K562 (cell line): ENCODE data around the gene MASTL. TPM values are rescaled to one million over a fixed set of nuclear protein-coding genes. Genes with fewer than 3 reads are reported as not detected.

Experiments
- ATAC-seq: fragments of 200-7000 bp; cut with Tn5 transposase; 3 replicates; pipeline ENCODE4 v1.9.1; 2020; ENCODE audit warnings: moderate library complexity
- BruUV-seq: library from RNA; stranded (reverse); fragments of 400-500 nt; replicated peaks from 2 replicates; lab custom pipeline; 2021; lab: Mats Ljungman, UMichigan
- CTCF ChIA-PET: fragments of 300-600 bp; formaldehyde crosslinking; extraction: SDS; loops from one replicate; lab custom pipeline; 2021; ENCODE audit warnings: low intra/inter-chr PET ratio; lab: Yijun Ruan, JAX
- POLR2A ChIA-PET: fragments of 300-600, 350-650 bp; sonication (Branson Sonifier 250); formaldehyde crosslinking; extraction: SDS; loops from one replicate; lab custom pipeline; 2021; ENCODE audit warnings: antibody characterized with exemption, inconsistent platforms; lab: Yijun Ruan, JAX
- DNase-seq, 4 experiments: peaks; one replicate each; pipeline versions ENCODE4 v3.0.0 to v3.0.0-alpha.2; 2011 to 2018; ENCODE audit warnings: low spot score in 3 of 4, mixed read lengths in 3 of 4; ENCODE audit errors: extremely low read depth in 1 of 4
- FAIRE-seq: peaks from 2 replicates; lab custom pipeline; 2011; peaks lifted over from hg19 to GRCh38; lab: Jason Lieb, UNC
- H2AFZ ChIP-seq: 2 replicates; pipeline ENCODE4 v1.6.0; 2011; ENCODE audit warnings: low read depth, low read length, control low read depth, inconsistent platforms
- H3K27ac ChIP-seq: fragments of 200-600 bp; 3 replicates; pipeline ENCODE4 v1.8.0; 2011; ENCODE audit warnings: low read depth, mild to moderate bottlenecking, control low read depth, inconsistent platforms, low read length, moderate library complexity, mixed read lengths; ENCODE audit errors: extremely low read depth
- H3K27me3 ChIP-seq, 2 experiments: fragments of 300-600 bp in 1 of 2; 2 replicates in 1 of 2; 3 replicates in 1 of 2; pipeline versions ENCODE4 v1.6.0 to v1.8.0; 2011; ENCODE audit warnings: inconsistent platforms in 2 of 2, low read length in 2 of 2, mild to moderate bottlenecking in 1 of 2, mixed read lengths in 1 of 2, moderate library complexity in 1 of 2; ENCODE audit not compliant: control insufficient read depth in 2 of 2, insufficient read depth in 2 of 2
- H3K36me3 ChIP-seq: fragments of 300-600 bp; 3 replicates; pipeline ENCODE4 v1.8.0; 2011; ENCODE audit warnings: mild to moderate bottlenecking, low read length, inconsistent platforms; ENCODE audit not compliant: control insufficient read depth, insufficient read depth
- H3K4me1 ChIP-seq, 2 experiments: fragments of 200-600 bp in 1 of 2; replicated peaks in 1 of 2; 2 replicates in 1 of 2; 3 replicates in 1 of 2; pipeline versions ENCODE4 v1.5.1 to v1.8.0; 2011; ENCODE audit warnings: inconsistent platforms in 2 of 2, low read length in 2 of 2, mild to moderate bottlenecking in 1 of 2, mixed read lengths in 1 of 2, moderate library complexity in 1 of 2; ENCODE audit not compliant: control insufficient read depth in 2 of 2, insufficient read depth in 2 of 2
- H3K4me2 ChIP-seq: 2 replicates; pipeline ENCODE4 v1.6.1; 2011; ENCODE audit warnings: low read length, control low read depth, inconsistent platforms, mixed read lengths; ENCODE audit not compliant: insufficient read depth
- H3K4me3 ChIP-seq: fragments of 200-600 bp; sonication (generic), shearing (Covaris generic); 2 replicates; pipeline ENCODE4 v1.5.1; 2016; ENCODE audit warnings: control low read depth, inconsistent platforms
- H3K79me2 ChIP-seq: fragments of 200-600 bp; 3 replicates; pipeline ENCODE4 v1.8.0; 2011; ENCODE audit warnings: low read length, inconsistent platforms; ENCODE audit not compliant: control insufficient read depth, insufficient read depth
- H3K9ac ChIP-seq, 2 experiments: 2 replicates each; pipeline versions ENCODE4 v1.6.0 to v1.6.1; 2011; ENCODE audit warnings: low read depth in 2 of 2, low read length in 2 of 2, control low read depth in 1 of 2, inconsistent platforms in 1 of 2, mild to moderate bottlenecking in 1 of 2, mixed read lengths in 1 of 2; ENCODE audit not compliant: insufficient read depth in 1 of 2
- H3K9me1 ChIP-seq: one replicate; pipeline ENCODE4 v1.6.0; 2011; ENCODE audit warnings: inconsistent platforms, mild to moderate bottlenecking, low read length, moderate library complexity; ENCODE audit not compliant: control insufficient read depth, insufficient read depth
- H3K9me3 ChIP-seq: replicated peaks from 2 replicates; pipeline ENCODE4 v1.5.1; 2011; ENCODE audit warnings: low read depth, low read length, inconsistent platforms; ENCODE audit not compliant: control insufficient read depth, insufficient read depth
- H4K20me1 ChIP-seq: replicated peaks from 2 replicates; pipeline ENCODE4 v1.6.1; 2011; ENCODE audit warnings: low read length, inconsistent platforms, mixed read lengths; ENCODE audit not compliant: control insufficient read depth, insufficient read depth
- E2F3 ChIP-seq: fragments of 250-450 bp; sonication (Bioruptor Pico); IDR thresholded peaks from 2 replicates; pipeline ENCODE4 v1.4.0; 2020; ENCODE audit warnings: mild to moderate bottlenecking
- GTF2E2 ChIP-seq: fragments of 200-800 bp; sonication (Bioruptor generic); IDR thresholded peaks from 2 replicates; pipeline ENCODE4 v1.6.1; 2016; ENCODE audit warnings: missing genetic modification characterization, missing compliant biosample characterization
- POLR3G ChIP-seq: IDR thresholded peaks from 2 replicates; pipeline ENCODE4 v1.6.1; 2011; ENCODE audit not compliant: insufficient read length, insufficient replicate concordance; ENCODE audit errors: extremely low read depth
- RBFOX2 ChIP-seq: fragments of 200-400 bp; formaldehyde crosslinking; IDR thresholded peaks from 2 replicates; pipeline ENCODE4 v1.6.1; 2017; ENCODE audit warnings: low read depth, mild to moderate bottlenecking, low read length, moderate library complexity
- RCOR1 ChIP-seq, 2 experiments: IDR thresholded peaks; 2 replicates each; pipeline ENCODE4 v1.6.1; 2012; ENCODE audit warnings: low read depth in 2 of 2, low read length in 2 of 2, borderline replicate concordance in 1 of 2, improper control_type of control experiment in 1 of 2
- TCF15 ChIP-seq: fragments of 250-450 bp; sonication (Bioruptor Pico); IDR thresholded peaks from 2 replicates; pipeline ENCODE4 v1.8.0; 2022; ENCODE audit warnings: moderate library complexity, mild to moderate bottlenecking, inconsistent platforms
- THRAP3 ChIP-seq: fragments of 450-650 bp; IDR thresholded peaks from 2 replicates; pipeline ENCODE4 v1.6.1; 2016; ENCODE audit warnings: mild to moderate bottlenecking, inconsistent platforms, borderline replicate concordance
- ZNF512 ChIP-seq: IDR thresholded peaks from 2 replicates; pipeline ENCODE4 v1.6.1; 2016; ENCODE audit warnings: missing genetic modification characterization, missing compliant biosample characterization
- WGBS: fragments of 100-300 bp; shearing (Covaris generic); methylation state at CpG from one replicate; pipeline ENCODE4 v1.1.6; 2016; ENCODE audit warnings: low coverage, mixed read lengths; ENCODE audit not compliant: insufficient coverage; ENCODE audit errors: missing lambda C conversion rate; 5-methylcytosine and 5-hydroxymethylcytosine counted together
- in situ Hi-C: fragments of 300-500 bp; cut with MboI; formaldehyde crosslinking; loops from 4 replicates; pipeline ENCODE4 v1.15.0; 2018; ENCODE audit warnings: inconsistent platforms, mixed read lengths
- intact Hi-C: fragments of 100-400 bp; cut with micrococcal nuclease; formaldehyde crosslinking; loops from 2 replicates; pipeline ENCODE4 v1.14.2; 2022
- polyA plus RNA-seq, 8 experiments: library from polyadenylated mRNA; depleted of rRNA in 4 of 8; stranded (reverse) in 5 of 8; unstranded in 3 of 8; fragments of >200 nt; fragmentation: Nextera tagmentation in 2 of 8; fragmentation: Illumina TruSeq in 1 of 8; extraction: Ambion mirVana in 2 of 8; extraction: Trizol in 1 of 8; gene quantifications; 2 replicates each; pipeline versions ENCODE4 v1.2.1 to v1.2.3, GENCODE V29; 2011 to 2014; ENCODE audit warnings: inconsistent platforms in 1 of 8, missing spikeins in 1 of 8
- total RNA-seq, 7 experiments: library from RNA; depleted of rRNA in 6 of 7; stranded (reverse); fragments of >200 nt in 6 of 7; fragmentation: Illumina TruSeq in 2 of 7; extraction: Trizol in 2 of 7; gene quantifications; 2 replicates each; pipeline versions ENCODE4 v1.2.1 to v1.2.3, GENCODE V29; 2011 to 2021; ENCODE audit warnings: low replicate concordance in 1 of 7
- TF ChIP-seq, protein P1 (sequence below): sonication (generic); formaldehyde crosslinking; IDR thresholded peaks from 2 replicates; pipeline ENCODE4 v1.8.0; 2022; ENCODE audit warnings: missing genetic modification reagents, mild to moderate bottlenecking, borderline replicate concordance

MASTL gene
- total and polyA plus RNA-seq, 9 of the 15 experiments (the other 6 are each of a cell fraction or from before 2014, with no cell fraction given), result 6.8 to 29.9 (median 23.1) TPM

DNA sequence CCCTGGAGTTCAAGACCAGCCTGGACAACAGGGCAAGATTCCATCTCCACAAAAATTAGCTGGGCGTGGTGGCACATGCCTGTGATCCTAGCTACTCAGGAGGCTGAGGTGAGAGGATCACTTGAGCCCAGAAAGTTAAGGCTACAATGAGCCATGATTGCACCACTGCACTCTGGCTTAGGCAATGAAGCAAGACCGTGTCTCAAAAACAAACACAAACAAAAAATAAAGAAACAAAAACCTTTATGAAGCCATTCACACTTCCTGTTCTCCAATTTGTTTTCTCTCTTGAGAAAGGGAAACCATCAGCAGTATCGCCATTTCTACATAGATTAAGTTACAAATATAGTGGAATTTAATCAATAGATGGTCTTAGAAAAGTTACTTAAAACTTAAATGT lies 20.8 kb upstream of the MASTL start:
- no peak for FAIRE-seq
- no peaks in the 10 kb centered on the region for H3K9me1 ChIP-seq
- peaks cover 86% of the 10 kb centered on the region for H3K36me3 ChIP-seq
- no peaks in the 10 kb centered on the region for H3K79me2 ChIP-seq
- H3K27ac ChIP-seq, result no peak overlapping the region; the same call in 2 of the 3 replicates
- H4K20me1 ChIP-seq, result no peaks in the 10 kb centered on the region
- ATAC-seq, result no peak
- intact Hi-C loops, result no loop called here
- POLR2A ChIA-PET, result interaction anchor here (1.0 to 3.0 kb wide), 3 partner anchors 9 to 12 kb away, joined by 3 to 8 read pairs (median 3); no protein-coding TSS in a partner anchor
- BruUV-seq, result no TSS peak
- no peak overlapping the region for H3K4me3 ChIP-seq
- no peaks in the 10 kb centered on the region for H3K4me1 ChIP-seq
- 100% methylated on average over 3 of the region's 3 CpGs for WGBS
- CTCF ChIA-PET, result no interaction called here
- H3K9ac ChIP-seq, result no peak overlapping the region
- no peak overlapping the region for H3K4me2 ChIP-seq
- DNase-seq, result no peak
- no peak for TF ChIP-seq TCF15 (CRISPR knock-in tag)
- no peak for TF ChIP-seq ZNF512 (tag)
- no peak for TF ChIP-seq RBFOX2
- TF ChIP-seq E2F3, result no peak
- no peak for TF ChIP-seq RCOR1 (IDR thresholded peaks at IDR 0.05; ENCODE audit: borderline replicate concordance in 1 of 2, low read depth in 2 of 2, low read length in 2 of 2)
- no peak for TF ChIP-seq POLR3G
- TF ChIP-seq GTF2E2 (tag), result no peak
- TF ChIP-seq, protein P1, sequence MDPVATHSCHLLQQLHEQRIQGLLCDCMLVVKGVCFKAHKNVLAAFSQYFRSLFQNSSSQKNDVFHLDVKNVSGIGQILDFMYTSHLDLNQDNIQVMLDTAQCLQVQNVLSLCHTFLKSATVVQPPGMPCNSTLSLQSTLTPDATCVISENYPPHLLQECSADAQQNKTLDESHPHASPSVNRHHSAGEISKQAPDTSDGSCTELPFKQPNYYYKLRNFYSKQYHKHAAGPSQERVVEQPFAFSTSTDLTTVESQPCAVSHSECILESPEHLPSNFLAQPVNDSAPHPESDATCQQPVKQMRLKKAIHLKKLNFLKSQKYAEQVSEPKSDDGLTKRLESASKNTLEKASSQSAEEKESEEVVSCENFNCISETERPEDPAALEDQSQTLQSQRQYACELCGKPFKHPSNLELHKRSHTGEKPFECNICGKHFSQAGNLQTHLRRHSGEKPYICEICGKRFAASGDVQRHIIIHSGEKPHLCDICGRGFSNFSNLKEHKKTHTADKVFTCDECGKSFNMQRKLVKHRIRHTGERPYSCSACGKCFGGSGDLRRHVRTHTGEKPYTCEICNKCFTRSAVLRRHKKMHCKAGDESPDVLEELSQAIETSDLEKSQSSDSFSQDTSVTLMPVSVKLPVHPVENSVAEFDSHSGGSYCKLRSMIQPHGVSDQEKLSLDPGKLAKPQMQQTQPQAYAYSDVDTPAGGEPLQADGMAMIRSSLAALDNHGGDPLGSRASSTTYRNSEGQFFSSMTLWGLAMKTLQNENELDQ (CRISPR knock-in tag), result no peak
- no peak for TF ChIP-seq THRAP3
- no peaks in the 10 kb centered on the region for H3K9me3 ChIP-seq
- in situ Hi-C loops, result no loop called here
- H3K27me3 ChIP-seq, result no peaks in the 10 kb centered on the region
- H2AFZ ChIP-seq, result no peak overlapping the region
